Fibroblast of gingiva (primary cell): ENCODE results near the gene CPNE9.
A peak's percentile ranks its signal among the peaks of the same experiment; 100 is the strongest.

ENCODE experiments used
- DNase-seq: peaks from one replicate; pipeline ENCODE4 v3.0.0-alpha.2; 2011; ENCODE audit warnings: low read depth

CPNE9 gene

DNA sequence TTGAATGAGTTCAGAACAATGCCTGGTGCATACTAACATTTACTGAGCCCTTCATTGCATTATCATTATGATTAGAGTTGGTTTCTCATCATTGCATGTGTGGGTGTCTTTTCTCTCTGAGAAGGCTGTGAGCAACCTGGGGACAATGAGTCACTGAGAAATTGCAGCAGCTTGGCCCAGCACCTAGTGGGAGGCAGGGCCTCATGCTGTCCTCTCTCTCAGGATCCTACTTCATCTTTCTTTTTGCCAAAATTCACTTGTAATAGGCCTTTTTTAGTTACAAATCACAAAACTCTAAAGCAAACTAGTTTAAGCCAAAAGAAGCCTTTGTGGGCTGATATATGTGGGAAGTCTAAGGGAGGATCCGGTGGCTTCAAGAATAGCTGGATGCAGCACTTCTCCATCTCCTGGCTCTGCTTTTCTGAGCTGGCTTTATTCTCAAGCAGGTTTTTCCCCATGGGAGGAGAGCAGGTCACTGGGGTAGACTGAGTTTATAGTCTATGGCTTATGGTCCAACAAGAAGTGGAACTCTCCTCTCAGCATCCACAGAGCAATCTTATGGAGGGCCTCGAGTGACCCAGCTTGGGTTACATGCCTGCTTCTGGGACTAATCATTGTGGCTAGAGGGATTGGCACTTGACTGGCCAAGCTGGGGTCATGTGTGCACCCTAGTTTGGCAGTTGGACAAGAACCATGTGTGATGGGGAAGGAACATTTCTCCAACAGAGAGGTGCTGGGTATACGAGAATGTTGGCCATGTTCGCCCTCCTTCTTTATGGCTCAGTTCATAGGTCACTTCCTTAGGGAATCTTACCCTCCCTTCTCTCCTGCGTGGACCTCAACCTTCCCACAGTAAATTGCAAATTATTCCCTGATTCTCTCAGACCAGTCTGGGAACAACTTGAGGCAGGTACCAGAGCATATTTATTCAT is 74.8 kb downstream of the CPNE9 start:
- peak; percentile 47 for DNase-seq

DNA sequence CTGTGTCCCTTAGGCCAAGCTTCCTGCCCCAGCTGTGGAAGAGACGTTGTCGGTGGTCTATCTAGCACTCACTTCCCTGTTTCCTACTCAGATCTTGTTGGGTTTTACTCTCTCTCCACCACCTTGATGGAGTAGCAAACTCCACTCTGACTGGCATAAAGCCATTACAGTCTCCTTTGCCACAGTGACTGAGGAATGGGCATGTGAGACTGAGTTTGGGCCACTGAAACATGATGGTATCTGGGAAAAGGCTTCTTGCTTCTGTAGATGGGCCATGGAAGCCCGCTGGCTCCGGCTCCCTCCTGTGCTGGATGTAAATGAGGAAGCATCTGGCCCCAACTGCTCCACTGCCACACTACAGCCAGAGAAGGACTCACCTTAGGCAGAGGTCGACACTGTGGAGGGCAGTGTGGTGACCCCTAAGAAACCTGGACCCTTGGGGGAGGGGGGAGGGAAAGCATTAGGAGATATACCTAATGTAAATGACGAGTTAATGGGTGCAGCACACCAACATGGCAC is 75.5 kb downstream of the CPNE9 start:
- no peak for DNase-seq
